HG03139 (cell line): Measurements from ENCODE around the gene NEK4.

Experiments used
- ATAC-seq: cut with Tn5 transposase; IDR thresholded peaks from one replicate; pipeline ENCODE4 v1.9.1; 2021; ENCODE audit not compliant: unreplicated experiment

Gene NEK4

GRCh38 chr3:52770496-52771333 lies at the start of gene NEK4:
NEK4 (minus strand) TSS chr3:52770940; CDS start chr3:52770746, 194 bp downstream.
- ATAC-seq, result peak; percentile 83

DNA sequence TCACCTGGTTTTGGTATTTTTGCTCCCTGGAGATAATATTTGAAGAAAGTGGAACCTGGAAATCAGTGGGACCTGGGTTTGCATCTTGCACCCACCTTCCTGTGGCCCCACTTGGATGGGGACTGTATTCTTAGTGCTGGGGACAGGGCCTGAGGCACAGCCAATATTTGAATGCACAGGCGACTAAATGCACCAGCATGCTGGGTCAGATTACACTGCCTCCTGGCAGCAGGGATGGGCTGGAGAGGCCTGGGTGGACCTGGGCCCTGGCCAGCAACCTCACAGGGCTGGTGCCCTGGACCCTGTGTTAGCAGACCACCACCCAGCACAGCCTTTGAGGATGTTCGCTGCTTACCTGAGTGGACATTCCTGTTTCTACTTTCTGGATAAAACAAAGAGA lies 49.2 kb upstream of the NEK4 start:
- ATAC-seq, result no peak

DNA sequence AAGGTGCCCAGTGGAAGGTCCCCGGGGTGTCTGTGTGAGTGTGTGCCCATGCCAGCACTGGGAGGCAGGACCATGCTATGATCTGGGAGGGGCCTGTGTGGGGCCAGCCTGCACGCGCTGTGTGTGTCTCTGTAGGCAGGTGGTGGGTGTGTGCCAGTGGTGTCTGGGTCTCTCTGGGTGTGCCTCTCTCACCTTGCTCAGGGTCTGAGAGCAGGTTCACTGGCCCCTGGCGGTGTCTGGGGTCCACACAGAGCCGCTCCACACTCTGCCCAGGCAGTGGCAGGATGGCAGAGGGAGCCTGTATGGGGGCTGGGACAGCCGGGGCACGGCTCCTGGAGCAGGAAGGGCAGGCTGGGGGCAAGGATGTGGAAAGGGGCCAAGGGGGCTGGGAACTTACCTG lies 47.1 kb upstream of the NEK4 start:
- no peak for ATAC-seq

DNA sequence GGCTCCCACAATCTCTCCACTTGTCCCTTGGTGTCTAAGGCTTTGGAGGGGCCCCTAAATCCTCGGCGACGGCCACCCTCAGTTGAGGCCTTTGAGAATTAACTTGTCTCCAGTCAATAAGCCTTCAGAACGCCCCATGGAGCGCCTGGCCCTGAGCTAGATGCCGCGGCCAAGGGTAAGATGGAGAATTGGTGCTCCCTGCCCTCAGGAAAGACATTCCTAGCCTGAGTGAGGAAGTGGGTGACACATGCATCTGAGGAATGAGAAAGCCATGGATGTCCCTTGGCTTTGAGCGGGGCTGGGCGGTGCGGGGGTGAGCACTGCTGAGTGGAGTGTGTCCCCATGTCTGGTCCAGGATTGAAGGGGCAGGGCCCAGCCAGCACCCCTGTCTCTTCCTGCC lies 46.5 kb upstream of the NEK4 start:
- ATAC-seq, result no peak

DNA sequence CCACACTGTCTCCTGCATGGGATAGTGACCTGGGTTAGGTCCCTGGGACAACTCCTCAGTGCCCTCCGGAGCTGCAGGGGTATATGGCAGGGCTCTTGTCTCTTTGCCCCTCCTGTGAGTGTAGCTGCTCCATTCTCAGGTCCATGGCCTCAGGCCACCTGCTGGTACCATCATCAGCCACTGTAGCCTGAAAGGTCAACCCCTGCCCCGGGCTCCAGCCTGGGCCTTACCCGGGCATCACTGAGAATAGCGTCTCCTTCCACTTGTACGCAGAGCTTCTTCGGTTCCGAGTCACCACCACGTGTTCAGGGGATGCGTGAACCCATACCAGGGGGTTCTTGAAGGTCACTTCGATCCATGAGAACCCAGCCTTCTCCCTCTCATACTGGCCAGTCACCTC lies 45.9 kb upstream of the NEK4 start:
- ATAC-seq, result no peak

DNA sequence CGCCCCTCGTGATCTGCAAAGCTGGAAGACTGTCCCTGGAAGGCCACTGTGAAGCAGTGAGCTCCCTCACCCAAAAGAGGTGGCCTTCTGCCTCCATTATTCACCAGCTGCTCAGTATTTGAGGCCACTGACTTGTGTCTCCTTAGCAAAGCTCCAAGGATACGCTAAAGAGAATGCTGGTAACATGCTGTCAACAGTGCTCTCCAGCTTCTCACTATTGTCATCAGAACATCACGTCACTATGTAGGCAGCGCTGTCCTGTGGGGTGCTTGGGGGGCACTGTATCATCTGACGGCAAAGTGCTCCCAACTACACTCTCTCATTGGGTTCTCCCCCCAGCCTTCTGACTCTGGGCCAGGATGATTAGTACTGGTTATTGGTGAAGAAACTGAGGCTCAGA lies 45.5 kb upstream of the NEK4 start:
- ATAC-seq, result no peak

DNA sequence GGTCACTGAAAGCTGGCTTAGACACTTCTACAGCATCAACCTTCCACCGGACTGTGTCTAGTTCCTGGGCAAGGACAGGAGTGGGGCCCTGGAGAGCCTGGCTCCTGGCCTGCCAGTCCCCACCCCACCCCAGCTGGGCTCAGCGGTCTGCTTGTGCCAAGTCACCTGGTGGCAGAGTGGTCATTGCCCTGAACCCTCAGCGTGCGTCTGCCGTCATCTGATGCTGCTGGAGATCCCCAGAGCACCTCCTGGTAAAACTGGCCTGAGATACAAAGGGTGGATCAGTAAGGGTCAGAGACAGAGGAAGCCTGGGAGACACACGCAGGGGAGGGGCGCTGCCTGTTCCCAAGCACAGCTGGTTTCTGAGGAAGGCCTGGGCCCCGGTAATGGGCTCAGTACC lies 43.1 kb upstream of the NEK4 start:
- no peak for ATAC-seq

DNA sequence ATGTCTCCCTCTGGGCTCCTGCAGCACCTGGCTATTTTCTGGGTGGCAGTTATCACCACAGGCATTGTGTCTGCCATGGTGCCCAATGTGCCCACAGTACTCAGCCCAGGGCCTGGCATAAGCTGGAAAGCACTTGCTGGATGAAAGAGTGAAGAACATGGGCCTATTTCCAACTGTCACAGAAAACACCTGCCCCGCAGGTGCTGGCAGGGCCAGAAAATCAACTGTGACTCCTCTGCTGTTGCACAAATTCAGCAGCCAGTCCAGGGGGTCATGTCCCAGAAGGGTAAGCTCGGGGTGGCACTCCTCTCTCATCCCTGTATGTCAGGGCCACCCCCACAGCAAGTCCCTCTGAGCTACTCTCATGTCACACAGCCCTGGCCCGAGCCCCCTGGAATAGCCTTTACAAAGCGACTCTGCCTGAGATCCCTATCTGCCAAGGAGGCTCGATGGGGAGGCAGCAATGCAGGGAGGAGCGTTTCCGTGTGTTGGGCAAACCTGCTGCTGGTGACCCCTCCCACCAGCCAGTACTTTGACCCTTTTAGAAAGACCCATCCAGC lies 40.8 kb upstream of the NEK4 start:
- no peak for ATAC-seq

DNA sequence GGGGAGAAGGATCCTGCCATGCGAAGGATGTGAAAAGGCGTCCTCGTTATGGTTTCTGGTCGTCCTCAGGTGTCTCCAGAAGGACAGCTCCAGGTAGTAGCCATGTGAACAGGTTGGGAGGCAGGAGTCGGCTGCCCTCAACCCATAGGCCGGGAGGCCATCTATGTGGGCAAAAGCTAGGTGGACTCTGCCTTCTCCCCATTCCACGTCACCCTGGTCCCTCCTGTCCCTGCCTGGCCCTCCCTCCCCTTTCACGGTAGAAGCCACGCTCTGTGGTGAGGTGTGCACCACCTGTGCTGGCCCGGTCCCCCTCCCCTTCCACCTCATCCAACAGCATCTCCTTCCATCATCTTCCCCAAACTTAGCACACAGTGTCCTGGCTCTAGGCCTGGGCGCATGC lies 40.2 kb upstream of the NEK4 start:
- no peak for ATAC-seq

- ATAC-seq, result no peak
Measured at GRCh38 chr3:52809662-52810377, 39.1 kb upstream of the NEK4 start.

DNA sequence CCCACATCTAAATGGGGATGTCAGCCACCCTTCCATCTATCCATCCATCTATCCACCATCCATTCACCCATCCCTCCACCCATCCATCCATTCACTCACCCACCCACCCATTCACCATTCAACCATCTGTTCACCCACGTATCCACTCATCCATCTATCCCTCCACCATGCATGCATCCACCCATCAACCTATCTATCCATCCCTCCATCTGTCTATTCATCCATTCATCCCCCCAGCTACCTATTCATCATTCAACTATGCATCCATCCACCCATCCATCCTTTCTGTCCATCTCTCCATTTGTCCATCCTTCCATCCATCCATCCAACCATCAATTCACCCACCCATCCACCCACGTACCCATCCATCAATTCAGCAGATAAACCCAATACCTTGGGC lies 38.4 kb upstream of the NEK4 start:
- no peak for ATAC-seq

- no peak for ATAC-seq
Measured at GRCh38 chr3:52805270-52806039, 34.7 kb upstream of the NEK4 start.

DNA sequence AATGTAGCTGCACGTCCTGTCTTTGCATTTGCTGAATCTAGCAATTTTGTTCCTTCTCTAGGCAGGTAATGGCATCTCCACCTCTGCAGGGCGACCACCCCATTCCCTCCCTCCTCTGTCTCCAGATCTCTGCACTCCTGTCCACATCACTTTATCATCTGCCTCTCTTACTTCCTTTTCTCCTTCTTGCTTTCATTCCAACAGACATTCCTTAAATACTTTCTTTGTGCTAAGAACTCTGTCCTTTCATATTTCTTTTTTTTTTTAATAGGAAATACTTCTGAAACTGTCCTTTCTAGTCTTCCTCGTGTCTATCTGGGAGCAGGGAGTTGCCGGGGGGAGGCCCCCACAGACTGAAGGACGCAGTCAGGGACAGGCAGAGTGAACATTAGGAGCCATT lies 31.1 kb upstream of the NEK4 start:
- ATAC-seq, result no peak

GRCh38 chr3:52800079-52800478 lies 29.3 kb upstream of the NEK4 start:
- ATAC-seq, result no peak

DNA sequence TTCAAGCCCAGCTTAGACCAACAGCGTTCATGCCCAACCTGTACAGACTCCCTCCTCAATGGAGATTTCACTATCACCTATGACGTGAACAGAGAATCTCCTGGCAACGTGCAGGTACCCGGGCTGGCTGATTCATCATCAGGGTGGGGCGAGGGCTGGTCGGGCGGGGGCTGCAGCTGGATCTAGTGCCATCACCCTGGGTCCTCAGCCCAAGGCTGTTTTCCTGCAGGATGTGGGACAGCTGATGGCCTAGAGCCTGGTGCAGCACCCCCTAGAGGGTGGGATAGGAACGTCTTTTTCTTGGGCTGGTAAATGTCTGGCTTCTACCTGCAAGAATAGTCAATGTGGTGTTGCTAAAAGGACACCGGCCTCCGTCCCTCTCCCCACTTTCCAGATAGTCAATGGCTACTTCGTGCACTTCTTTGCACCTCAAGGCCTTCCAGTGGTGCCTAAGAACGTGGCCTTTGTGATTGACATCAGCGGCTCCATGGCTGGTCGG lies 28.3 kb upstream of the NEK4 start:
- no peak for ATAC-seq

DNA sequence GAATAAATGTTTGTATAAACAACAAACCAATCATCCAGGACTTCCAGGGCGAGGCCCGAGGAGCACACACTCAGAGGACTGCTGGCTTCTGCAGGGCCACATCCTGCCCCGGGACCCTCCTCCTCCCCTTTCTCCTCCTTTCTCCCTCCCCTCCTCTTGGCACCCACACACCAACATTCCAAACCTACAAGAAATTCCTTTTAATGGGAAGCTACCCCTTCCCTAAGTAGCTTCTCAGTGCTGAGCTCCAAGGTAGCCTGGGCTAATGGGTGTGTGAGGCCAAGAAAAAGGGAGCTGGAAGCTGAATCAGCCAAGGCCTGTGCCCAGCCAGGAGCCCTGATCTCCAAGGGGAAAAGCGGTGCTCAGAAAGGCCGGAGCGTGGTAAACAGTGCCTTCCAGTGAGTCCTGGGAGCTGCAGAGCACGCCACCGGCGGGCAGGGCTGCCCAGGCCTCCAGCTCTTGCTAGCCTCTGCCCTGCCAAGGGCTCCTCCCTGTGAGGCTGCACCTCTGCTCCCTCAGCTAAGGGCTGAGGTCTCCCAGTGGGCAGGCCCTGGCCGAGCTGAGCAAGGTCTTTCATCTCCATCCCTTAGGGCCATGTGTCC lies 27.7 kb upstream of the NEK4 start:
- ATAC-seq, result no peak

DNA sequence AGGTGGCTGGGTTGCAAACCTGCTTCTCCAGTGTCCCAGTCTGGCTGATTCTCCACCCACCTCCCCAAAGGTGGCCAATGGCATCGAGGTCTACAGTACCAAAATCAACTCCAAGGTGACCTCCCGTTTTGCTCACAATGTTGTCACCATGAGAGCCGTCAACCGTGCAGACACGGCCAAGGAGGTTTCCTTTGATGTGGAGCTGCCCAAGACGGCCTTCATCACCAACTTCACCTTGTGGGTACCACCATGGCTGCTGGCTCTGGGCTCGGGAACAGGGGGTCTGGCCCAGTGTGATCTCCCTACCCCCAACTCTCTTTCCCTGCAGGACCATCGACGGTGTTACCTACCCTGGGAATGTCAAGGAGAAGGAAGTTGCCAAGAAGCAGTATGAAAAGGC lies 25.7 kb upstream of the NEK4 start:
- ATAC-seq, result no peak

DNA sequence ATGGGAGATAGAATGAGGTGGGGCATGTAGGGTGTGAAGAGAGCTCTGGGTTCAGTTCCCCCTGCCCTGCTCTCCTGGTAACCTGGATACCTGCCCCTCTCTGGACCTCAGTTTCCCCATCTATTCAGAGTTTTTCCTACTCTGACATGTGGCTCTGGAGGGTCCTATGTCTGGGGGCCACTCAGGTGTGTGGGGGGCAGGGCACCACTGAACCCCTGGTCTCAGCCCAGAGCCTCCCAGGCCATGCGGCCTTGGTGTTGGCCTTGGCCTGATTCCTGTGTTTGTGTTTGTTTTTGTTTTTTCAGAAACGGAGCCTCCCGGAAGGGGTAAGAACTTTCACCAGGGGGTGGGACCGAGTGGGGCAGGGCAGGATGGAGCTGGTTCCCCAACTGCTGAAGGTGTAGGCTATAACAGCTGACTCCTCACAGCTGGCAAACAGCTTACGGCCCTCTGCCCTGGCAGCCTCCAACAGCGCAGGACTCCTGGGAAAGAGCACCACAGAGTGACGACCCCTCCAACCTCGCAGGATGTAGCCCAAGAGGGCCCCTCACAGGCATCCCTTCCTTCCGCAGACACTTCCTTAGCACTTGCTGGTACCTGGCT lies 24.7 kb upstream of the NEK4 start:
- ATAC-seq, result no peak

DNA sequence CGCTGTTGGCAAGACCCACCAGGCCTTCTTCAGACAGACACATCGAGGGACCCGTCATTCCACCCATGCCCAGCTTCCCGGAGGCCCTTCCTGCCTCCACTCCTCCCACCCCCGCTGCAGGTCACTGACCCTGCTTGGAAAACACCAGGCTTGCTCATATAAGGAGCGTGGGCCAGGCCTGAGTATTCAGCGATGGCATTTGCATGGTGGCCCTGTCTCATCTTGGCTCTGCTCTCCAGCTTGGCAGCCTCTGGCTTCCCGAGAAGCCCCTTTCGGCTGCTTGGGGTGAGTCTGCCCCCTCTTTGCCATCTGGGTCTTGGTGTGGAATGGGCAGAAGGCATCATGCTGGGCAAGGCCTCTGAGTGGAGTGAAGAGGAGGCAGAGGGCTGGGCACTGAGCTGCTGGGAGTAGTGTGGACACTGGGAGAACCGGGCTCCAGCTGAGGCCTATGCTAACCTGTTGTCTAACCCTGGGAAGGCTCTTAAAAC lies 23.9 kb upstream of the NEK4 start, which contains the start of gene ITIH3:
TSS of gene ITIH3 (plus strand) at position 185 of the 488 bp plus-strand sequence. CDS start at position 193, 8 bp downstream.
- ATAC-seq, result no peak
